Omental fat pad (tissue), 4 donors: Measurements from ENCODE around the gene PHF3. TPM values are rescaled to one million over a fixed set of nuclear protein-coding genes. Genes with fewer than 3 reads are reported as not detected.

ENCODE experiments used
- ATAC-seq: fragments of 150-250 bp; one replicate; pipeline ENCODE4 v1.9.1; 2016; ENCODE audit warnings: mild to moderate bottlenecking, moderate library complexity; ENCODE audit not compliant: low FRiP score
- DNase-seq: peaks from one replicate; pipeline ENCODE4 v3.0.0-alpha.2; 2019; ENCODE audit warnings: low spot score
- small RNA-seq: library from RNA; depleted of rRNA; stranded (forward); fragments of <200 nt; gene quantifications from one replicate; pipeline ENCODE3, GENCODE V24; 2016
- total RNA-seq, 4 donors: library from RNA; depleted of rRNA; stranded (reverse); fragments of >200 nt; gene quantifications; one replicate each; pipeline ENCODE4 v1.1.0, GENCODE V29; 2016
- TF ChIP-seq, protein P1 (sequence below), 3 donors: fragments of 450-650 bp; IDR thresholded peaks; one replicate each; pipeline ENCODE4 v1.5.1; 2016 to 2017; ENCODE audit warnings: antibody characterized with exemption in 3 of 3, mild to moderate bottlenecking in 3 of 3, moderate library complexity in 2 of 3

PHF3 gene
- total RNA-seq, 4 donors from 2014 or later = 37.7 to 68.9 (median 58.4) TPM

DNA sequence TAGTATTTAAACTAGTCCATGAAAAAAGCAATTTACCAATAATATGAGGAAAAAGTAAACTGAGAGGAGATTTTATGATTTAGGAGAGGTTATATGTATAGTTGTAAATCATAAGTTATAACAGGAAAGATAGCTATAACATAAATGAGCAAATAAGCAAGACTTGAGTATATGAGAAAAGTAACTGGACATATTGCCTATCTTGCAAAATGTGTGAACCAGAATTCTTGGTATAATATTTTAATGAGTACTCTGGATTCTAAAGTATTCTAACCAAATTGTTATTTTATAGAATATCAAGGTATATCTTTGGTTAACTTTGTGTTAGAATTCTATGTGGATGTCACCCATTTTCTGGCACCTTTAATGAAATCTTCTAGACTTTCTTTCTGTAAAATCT is 124.6 kb downstream of the PHF3 start:
- ATAC-seq = no peak
- TF ChIP-seq, protein P1, sequence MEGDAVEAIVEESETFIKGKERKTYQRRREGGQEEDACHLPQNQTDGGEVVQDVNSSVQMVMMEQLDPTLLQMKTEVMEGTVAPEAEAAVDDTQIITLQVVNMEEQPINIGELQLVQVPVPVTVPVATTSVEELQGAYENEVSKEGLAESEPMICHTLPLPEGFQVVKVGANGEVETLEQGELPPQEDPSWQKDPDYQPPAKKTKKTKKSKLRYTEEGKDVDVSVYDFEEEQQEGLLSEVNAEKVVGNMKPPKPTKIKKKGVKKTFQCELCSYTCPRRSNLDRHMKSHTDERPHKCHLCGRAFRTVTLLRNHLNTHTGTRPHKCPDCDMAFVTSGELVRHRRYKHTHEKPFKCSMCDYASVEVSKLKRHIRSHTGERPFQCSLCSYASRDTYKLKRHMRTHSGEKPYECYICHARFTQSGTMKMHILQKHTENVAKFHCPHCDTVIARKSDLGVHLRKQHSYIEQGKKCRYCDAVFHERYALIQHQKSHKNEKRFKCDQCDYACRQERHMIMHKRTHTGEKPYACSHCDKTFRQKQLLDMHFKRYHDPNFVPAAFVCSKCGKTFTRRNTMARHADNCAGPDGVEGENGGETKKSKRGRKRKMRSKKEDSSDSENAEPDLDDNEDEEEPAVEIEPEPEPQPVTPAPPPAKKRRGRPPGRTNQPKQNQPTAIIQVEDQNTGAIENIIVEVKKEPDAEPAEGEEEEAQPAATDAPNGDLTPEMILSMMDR (IDR thresholded peaks at IDR 0.05) = no peak
- no peak for DNase-seq

DNA sequence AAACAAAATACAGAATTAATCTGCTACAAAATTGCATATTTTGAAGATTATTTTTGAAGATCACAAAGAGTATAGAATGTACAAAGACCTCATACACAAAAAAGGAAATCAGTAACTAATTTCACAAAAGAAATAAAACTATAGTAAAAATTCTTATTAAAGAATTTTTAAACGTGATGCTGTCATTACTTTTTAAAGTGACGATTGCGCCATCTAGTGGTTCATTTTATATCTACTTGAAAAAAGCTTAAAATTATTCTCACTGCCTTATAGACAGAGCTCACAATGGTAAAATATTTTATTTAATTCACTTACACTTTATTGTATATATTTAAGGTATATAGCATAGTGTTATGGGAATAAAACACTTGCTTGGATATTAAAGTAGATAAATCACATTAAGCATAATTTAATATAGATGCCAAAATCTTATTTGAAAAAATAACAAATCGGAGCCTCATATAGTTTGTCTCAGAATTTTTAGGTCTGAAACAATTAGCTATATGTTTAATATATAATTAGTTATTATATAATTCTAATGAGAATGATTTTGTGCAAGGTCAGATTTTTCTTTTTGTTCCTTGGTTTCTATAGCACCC is 128.8 kb downstream of the PHF3 start:
- TF ChIP-seq, protein P1 (IDR thresholded peaks at IDR 0.05) = no peak
- no peak for ATAC-seq
- DNase-seq = no peak

Small RNAs within 50 kb of the gene (small RNA-seq; reads per million reads assigned to genes)
- not detected for gene AL513043.1

Other genes with a start within 250 kb of the PHF3 start
- gene PTP4A1, start 63.3 kb upstream of the PHF3 start, total RNA-seq = 10 to 100 TPM; 24.7 to 43.6 (median 33.8) TPM